Stimulated activated CD4-positive, alpha-beta T cell treated with anti-CD3 and anti-CD28 coated beads, Interleukin-2, amount 100 ng/mL, for 48 hours (primary cell): ENCODE measurements around the gene ACY1.
A peak's percentile ranks its signal among the peaks of the same experiment; 100 is the strongest.

ENCODE experiments used
- DNase-seq, 2 donors: peaks; one replicate each; pipeline ENCODE4 v3.0.0-alpha.2; 2020

The ACY1 gene

GRCh38 chr3:51946796-51947195 lies 36.5 kb upstream of the ACY1 start:
- DNase-seq: no peak

GRCh38 chr3:51947215-51947900 lies 36.0 kb upstream of the ACY1 start:
- no peak for DNase-seq

- no peak for DNase-seq
Measured at GRCh38 chr3:51948016-51948580, 35.2 kb upstream of the ACY1 start.

GRCh38 chr3:51949121-51949520 lies 34.2 kb upstream of the ACY1 start:
- no peak for DNase-seq

- DNase-seq: no peak
Measured at GRCh38 chr3:51950899-51951298, 32.4 kb upstream of the ACY1 start.

- DNase-seq: no peak
Measured at GRCh38 chr3:51953445-51953844, 29.9 kb upstream of the ACY1 start.

GRCh38 chr3:51954105-51954504 lies 29.2 kb upstream of the ACY1 start:
- no peak for DNase-seq

- no peak for DNase-seq
Measured at GRCh38 chr3:51954713-51955112, 28.6 kb upstream of the ACY1 start.

- DNase-seq: no peak
Measured at GRCh38 chr3:51955175-51955892, 28.0 kb upstream of the ACY1 start, which contains the start of gene GPR62. Gene GPR62 (plus strand): TSS chr3:51955381. CDS start chr3:51955653, 272 bp downstream.

GRCh38 chr3:51955893-51956770 lies 27.2 kb upstream of the ACY1 start:
- peak in 1 of 2 donors; percentile 36 for DNase-seq

GRCh38 chr3:51957520-51958205 lies 25.7 kb upstream of the ACY1 start:
- no peak for DNase-seq

GRCh38 chr3:51958603-51959521 lies 24.5 kb upstream of the ACY1 start:
- DNase-seq: no peak

GRCh38 chr3:51959651-51960050 lies 23.7 kb upstream of the ACY1 start:
- DNase-seq: no peak

- no peak for DNase-seq
Measured at GRCh38 chr3:51960386-51960785, 22.9 kb upstream of the ACY1 start.

GRCh38 chr3:51961011-51961410 lies 22.3 kb upstream of the ACY1 start:
- no peak for DNase-seq

GRCh38 chr3:51961602-51962569 lies 21.4 kb upstream of the ACY1 start:
- DNase-seq: no peak

- DNase-seq: no peak
Measured at GRCh38 chr3:51962854-51963530, 20.3 kb upstream of the ACY1 start.

GRCh38 chr3:51963951-51964451 lies 19.3 kb upstream of the ACY1 start:
- DNase-seq: no peak

GRCh38 chr3:51964521-51964920 lies 18.8 kb upstream of the ACY1 start:
- DNase-seq: no peak
